Esophagus muscularis mucosa (tissue), 4 donors: ENCODE data around the gene IMMP1L.

Experiments
- EP300 ChIP-seq: sonication (generic); formaldehyde crosslinking; IDR thresholded peaks from one replicate; pipeline ENCODE4 v1.6.1; 2017; ENCODE audit warnings: antibody characterized with exemption
- POLR2A ChIP-seq: fragments of 450-650 bp; IDR thresholded peaks from one replicate; pipeline ENCODE4 v1.6.1; 2017; ENCODE audit warnings: antibody characterized with exemption, moderate library complexity, mild to moderate bottlenecking, low read depth
- POLR2AphosphoS5 ChIP-seq, 2 donors: sonication (generic); formaldehyde crosslinking; IDR thresholded peaks; one replicate each; pipeline ENCODE4 v1.6.1; 2017; ENCODE audit warnings: antibody characterized with exemption in 2 of 2
- TF ChIP-seq, protein P1 (sequence below), 3 experiments: fragments of 200-600 bp in 2 of 3; fragments of 450-650 bp in 1 of 3; sonication (generic) in 2 of 3; IDR thresholded peaks; one replicate each; pipeline ENCODE4 v1.5.1; 2017 to 2019; ENCODE audit warnings: antibody characterized with exemption in 3 of 3, mild to moderate bottlenecking in 2 of 3, moderate library complexity in 1 of 3

DNA sequence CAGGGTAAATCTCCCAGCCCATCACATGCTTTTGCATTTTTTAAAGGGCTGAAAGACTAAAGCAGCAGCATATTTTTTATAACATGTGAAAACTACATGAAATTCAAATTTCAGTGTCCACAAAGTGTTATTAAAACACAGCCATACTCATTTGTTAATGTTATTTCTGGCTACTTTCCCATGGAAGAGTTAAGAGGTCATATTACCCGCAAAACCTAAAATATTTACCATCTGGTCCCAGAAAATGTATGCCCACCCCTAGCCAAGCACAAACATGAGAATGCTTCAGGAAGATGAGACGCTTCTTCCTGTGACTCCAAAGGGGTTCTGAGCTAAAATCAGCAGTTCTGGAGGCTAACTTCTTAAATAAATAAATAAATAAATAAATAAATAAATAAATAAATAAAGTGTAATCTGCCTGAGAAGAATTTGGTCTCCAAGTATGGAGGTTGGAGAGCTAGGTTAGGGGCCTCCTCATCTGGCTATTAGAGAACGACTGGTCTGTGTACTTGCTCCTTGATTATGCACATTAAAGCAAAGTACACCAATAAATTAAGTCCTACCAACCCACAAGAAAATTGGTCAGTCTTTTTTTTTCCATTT lies 9.7 kb downstream of the IMMP1L start:
- no peak for TF ChIP-seq EP300
- TF ChIP-seq, protein P1, sequence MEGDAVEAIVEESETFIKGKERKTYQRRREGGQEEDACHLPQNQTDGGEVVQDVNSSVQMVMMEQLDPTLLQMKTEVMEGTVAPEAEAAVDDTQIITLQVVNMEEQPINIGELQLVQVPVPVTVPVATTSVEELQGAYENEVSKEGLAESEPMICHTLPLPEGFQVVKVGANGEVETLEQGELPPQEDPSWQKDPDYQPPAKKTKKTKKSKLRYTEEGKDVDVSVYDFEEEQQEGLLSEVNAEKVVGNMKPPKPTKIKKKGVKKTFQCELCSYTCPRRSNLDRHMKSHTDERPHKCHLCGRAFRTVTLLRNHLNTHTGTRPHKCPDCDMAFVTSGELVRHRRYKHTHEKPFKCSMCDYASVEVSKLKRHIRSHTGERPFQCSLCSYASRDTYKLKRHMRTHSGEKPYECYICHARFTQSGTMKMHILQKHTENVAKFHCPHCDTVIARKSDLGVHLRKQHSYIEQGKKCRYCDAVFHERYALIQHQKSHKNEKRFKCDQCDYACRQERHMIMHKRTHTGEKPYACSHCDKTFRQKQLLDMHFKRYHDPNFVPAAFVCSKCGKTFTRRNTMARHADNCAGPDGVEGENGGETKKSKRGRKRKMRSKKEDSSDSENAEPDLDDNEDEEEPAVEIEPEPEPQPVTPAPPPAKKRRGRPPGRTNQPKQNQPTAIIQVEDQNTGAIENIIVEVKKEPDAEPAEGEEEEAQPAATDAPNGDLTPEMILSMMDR (IDR thresholded peaks at IDR 0.05), result no peak
- no peak for TF ChIP-seq POLR2AphosphoS5 (IDR thresholded peaks at IDR 0.05)
- TF ChIP-seq POLR2A, result no peak
